ENCODE data around the gene SF3B6. TPM values are rescaled to one million over a fixed set of nuclear protein-coding genes. Genes with fewer than 3 reads are reported as not detected.

Gene SF3B6
- total RNA-seq, 1 experiment from 2014 or later = 132 TPM

DNA sequence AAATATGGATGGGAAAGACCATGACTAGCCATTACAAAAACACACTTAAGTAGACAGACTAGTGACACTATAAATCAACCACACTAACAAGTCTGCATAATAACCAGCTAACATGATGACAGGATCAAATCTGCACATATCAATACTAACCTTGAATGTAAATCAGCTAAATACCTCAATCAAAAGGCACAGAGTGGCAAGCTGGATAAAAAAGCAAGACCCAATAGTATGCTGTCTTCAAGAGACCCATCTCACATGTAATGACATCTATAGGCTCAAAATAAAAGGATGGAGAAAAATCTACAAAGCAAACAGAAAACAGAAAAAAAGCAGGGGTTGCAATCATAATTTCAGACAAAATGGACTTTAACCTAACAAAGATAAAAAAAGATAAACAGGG is 30.7 kb upstream of the SF3B6 start:
- Histone ChIP-seq H3T11ph (ENCODE audit: low read length) (no peak overlapping the region), H3K14ac (ENCODE audit: insufficient read depth, low read length) (no peak overlapping the region), H4K5ac (ENCODE audit: insufficient read length, low read depth, low read length) (no peak overlapping the region), H2BK5ac (ENCODE audit: insufficient read length, low read length) (no peak overlapping the region), H4K91ac (ENCODE audit: insufficient read length, low read depth, low read length) (no peak overlapping the region), H3K27me3 (ENCODE audit: insufficient read depth, low read length) (no peaks in the 10 kb centered on the region), H3K23ac (ENCODE audit: insufficient read length, low read depth, low read length) (no peak overlapping the region), H2BK120ac (ENCODE audit: low read depth, low read length, poor library complexity, severe bottlenecking) (no peak overlapping the region), H3K56ac (ENCODE audit: insufficient read length, low read depth, low read length) (no peak overlapping the region), H4K20me1 (ENCODE audit: control insufficient read depth, insufficient read depth, insufficient read length) (no peaks in the 10 kb centered on the region), H2BK15ac (ENCODE audit: low read depth, low read length) (no peak overlapping the region), H3K18ac (ENCODE audit: insufficient read length, low read depth, low read length) (no peak overlapping the region), H2BK20ac (ENCODE audit: low read depth, low read length, poor library complexity, severe bottlenecking) (no peak overlapping the region), H3K27ac (ENCODE audit: insufficient read length, low read depth, low read length) (no peak overlapping the region), H3K9me3 (ENCODE audit: control insufficient read depth, low read depth, low read length) (no peaks in the 10 kb centered on the region), H3K79me1 (ENCODE audit: insufficient read depth, low read depth, low read length, poor library complexity, severe bottlenecking) (no peaks in the 10 kb centered on the region), H4K8ac (replicated peaks; ENCODE audit: insufficient read length, low read depth, low read length) (no peak overlapping the region), H3K79me2 (ENCODE audit: insufficient read depth, low read length) (no peaks in the 10 kb centered on the region), H3K23me2 (ENCODE audit: insufficient read length, low read depth, low read length, poor library complexity, severe bottlenecking) (no peaks in the 10 kb centered on the region), H3K9ac (ENCODE audit: extremely low read depth, insufficient read length, low read length) (no peak overlapping the region), H2AK5ac (ENCODE audit: insufficient read length, low read length) (no peak overlapping the region), H3K4ac (ENCODE audit: low read depth, low read length) (no peak overlapping the region), H2AFZ (ENCODE audit: low read length) (no peak overlapping the region), H3K4me2 (ENCODE audit: insufficient read depth, insufficient read length, low read length) (no peak overlapping the region), H2BK12ac (ENCODE audit: insufficient read length, low read depth, low read length) (no peak overlapping the region), H3K4me1 (ENCODE audit: insufficient read depth, low read length) (no peaks in the 10 kb centered on the region)
- H3K36me3 Mint-ChIP-seq (ENCODE audit: insufficient read depth in 1 of 3, low read depth in 3 of 3) = peaks cover 0 to 9% (median 0%) of the 10 kb centered on the region in 3 experiments; a peak in 3 of 7 replicates
- H3K4me1 Mint-ChIP-seq = peaks cover 0 to 5% of the 10 kb centered on the region in 2 experiments; a peak in 1 of 4 replicates
- H3K27me3 Mint-ChIP-seq (ENCODE audit: low read depth) = no peaks in the 10 kb centered on the region; the same call in 1 of the 2 replicates
- TF ChIP-seq, protein P1, sequence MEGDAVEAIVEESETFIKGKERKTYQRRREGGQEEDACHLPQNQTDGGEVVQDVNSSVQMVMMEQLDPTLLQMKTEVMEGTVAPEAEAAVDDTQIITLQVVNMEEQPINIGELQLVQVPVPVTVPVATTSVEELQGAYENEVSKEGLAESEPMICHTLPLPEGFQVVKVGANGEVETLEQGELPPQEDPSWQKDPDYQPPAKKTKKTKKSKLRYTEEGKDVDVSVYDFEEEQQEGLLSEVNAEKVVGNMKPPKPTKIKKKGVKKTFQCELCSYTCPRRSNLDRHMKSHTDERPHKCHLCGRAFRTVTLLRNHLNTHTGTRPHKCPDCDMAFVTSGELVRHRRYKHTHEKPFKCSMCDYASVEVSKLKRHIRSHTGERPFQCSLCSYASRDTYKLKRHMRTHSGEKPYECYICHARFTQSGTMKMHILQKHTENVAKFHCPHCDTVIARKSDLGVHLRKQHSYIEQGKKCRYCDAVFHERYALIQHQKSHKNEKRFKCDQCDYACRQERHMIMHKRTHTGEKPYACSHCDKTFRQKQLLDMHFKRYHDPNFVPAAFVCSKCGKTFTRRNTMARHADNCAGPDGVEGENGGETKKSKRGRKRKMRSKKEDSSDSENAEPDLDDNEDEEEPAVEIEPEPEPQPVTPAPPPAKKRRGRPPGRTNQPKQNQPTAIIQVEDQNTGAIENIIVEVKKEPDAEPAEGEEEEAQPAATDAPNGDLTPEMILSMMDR (conservative IDR thresholded peaks at IDR 0.05) = no peak
- no peak for DNase-seq
- no peak overlapping the region for H3K27ac Mint-ChIP-seq
- peaks cover 14 to 19% of the 10 kb centered on the region in 2 experiments; a peak in 4 of 5 replicates for H3K9me3 Mint-ChIP-seq
- no peak overlapping the region for H3K4me3 Mint-ChIP-seq
